IPS DF 6.9 (cell line): Measurements from ENCODE around the gene CAMKMT.

Experiments
- DNase-seq: peaks from one replicate; pipeline ENCODE4 v3.0.0-alpha.2; 2013; ENCODE audit warnings: low read depth, low spot score
- H3K27ac ChIP-seq: one replicate; pipeline ENCODE4 v1.5.1; 2013; ENCODE audit warnings: low read length, control low read depth
- H3K27me3 ChIP-seq: 2 replicates; pipeline ENCODE4 v1.6.1; 2013; ENCODE audit warnings: mild to moderate bottlenecking, low read length; ENCODE audit not compliant: control insufficient read depth, insufficient read depth
- H3K36me3 ChIP-seq: 2 replicates; pipeline ENCODE4 v1.6.1; 2013; ENCODE audit warnings: low read length; ENCODE audit not compliant: control insufficient read depth, insufficient read depth
- H3K4me1 ChIP-seq: 2 replicates; pipeline ENCODE4 v1.6.1; 2013; ENCODE audit warnings: low read length; ENCODE audit not compliant: control insufficient read depth, insufficient read depth
- H3K4me3 ChIP-seq: 2 replicates; pipeline ENCODE4 v1.5.1; 2013; ENCODE audit warnings: mild to moderate bottlenecking, low read length
- H3K9me3 ChIP-seq: 2 replicates; pipeline ENCODE4 v1.6.1; 2013; ENCODE audit warnings: low read length, inconsistent platforms; ENCODE audit not compliant: control insufficient read depth, insufficient read depth
- WGBS: extraction: QIAGEN DNeasy Blood & Tissue Kit; methylation state at CpG from one replicate; pipeline ENCODE4 v1.1.7; 2013; ENCODE audit warnings: mixed read lengths, missing lambda C conversion rate; ENCODE audit not compliant: insufficient read length, insufficient coverage; 5-methylcytosine and 5-hydroxymethylcytosine counted together

CAMKMT gene

GRCh38 chr2:44802777-44803424 is 441.2 kb downstream of the CAMKMT start:
- no CpG with 5 or more reads among the region's 27 CpGs for WGBS
- peak; percentile 92 for DNase-seq
- Histone ChIP-seq H3K27ac (no peak overlapping the region), H3K36me3 (no peaks in the 10 kb centered on the region), H3K9me3 (no peaks in the 10 kb centered on the region), H3K27me3 (peaks cover 1% of the 10 kb centered on the region; the same call in 1 of the 2 replicates), H3K4me3 (peak overlapping the region; percentile 34; the same call in 1 of the 2 replicates), H3K4me1 (peaks cover 10% of the 10 kb centered on the region; the same call in 1 of the 2 replicates)

- Histone ChIP-seq H3K27me3 (peaks cover 1% of the 10 kb centered on the region; the same call in 1 of the 2 replicates), H3K36me3 (no peaks in the 10 kb centered on the region), H3K9me3 (no peaks in the 10 kb centered on the region), H3K4me3 (no peak overlapping the region), H3K4me1 (peaks cover 10% of the 10 kb centered on the region; the same call in 1 of the 2 replicates), H3K27ac (no peak overlapping the region)
- no peak for DNase-seq
- no CpG with 5 or more reads among the region's 12 CpGs for WGBS
These were observed 442.9 kb downstream of the CAMKMT start for GRCh38 chr2:44804406-44805265.

GRCh38 chr2:44805401-44806235 is 443.9 kb downstream of the CAMKMT start:
- no CpG with 5 or more reads among the region's 16 CpGs for WGBS
- Histone ChIP-seq H3K27me3 (peaks cover 1% of the 10 kb centered on the region; the same call in 1 of the 2 replicates), H3K36me3 (no peaks in the 10 kb centered on the region), H3K4me3 (no peak overlapping the region), H3K27ac (no peak overlapping the region), H3K9me3 (no peaks in the 10 kb centered on the region), H3K4me1 (peaks cover 5% of the 10 kb centered on the region; the same call in 1 of the 2 replicates)
- DNase-seq, result no peak

GRCh38 chr2:44807201-44808025 is 445.7 kb downstream of the CAMKMT start:
- Histone ChIP-seq H3K36me3 (no peaks in the 10 kb centered on the region), H3K27me3 (peaks cover 1% of the 10 kb centered on the region; the same call in 1 of the 2 replicates), H3K4me1 (peaks cover 5% of the 10 kb centered on the region; the same call in 1 of the 2 replicates), H3K27ac (no peak overlapping the region), H3K4me3 (no peak overlapping the region), H3K9me3 (no peaks in the 10 kb centered on the region)
- DNase-seq, result no peak
- WGBS, result 100% methylated on average over 2 of the region's 14 CpGs

GRCh38 chr2:44810892-44811530 is 449.3 kb downstream of the CAMKMT start:
- H3K36me3 ChIP-seq, result no peaks in the 10 kb centered on the region
- H3K9me3 ChIP-seq, result no peaks in the 10 kb centered on the region
- no peak overlapping the region for H3K27ac ChIP-seq
- no peaks in the 10 kb centered on the region for H3K27me3 ChIP-seq
- no peaks in the 10 kb centered on the region; the same call in 1 of the 2 replicates for H3K4me1 ChIP-seq
- WGBS, result no CpG with 5 or more reads among the region's 22 CpGs
- no peak overlapping the region for H3K4me3 ChIP-seq
- DNase-seq, result no peak

GRCh38 chr2:44813165-44813564 is 451.4 kb downstream of the CAMKMT start:
- no peaks in the 10 kb centered on the region for H3K9me3 ChIP-seq
- no peak overlapping the region for H3K4me3 ChIP-seq
- no CpG with 5 or more reads among the region's 2 CpGs for WGBS
- no peaks in the 10 kb centered on the region for H3K36me3 ChIP-seq
- no peaks in the 10 kb centered on the region for H3K27me3 ChIP-seq
- H3K27ac ChIP-seq, result no peak overlapping the region
- DNase-seq, result no peak
- H3K4me1 ChIP-seq, result no peaks in the 10 kb centered on the region

- Histone ChIP-seq H3K27me3 (no peaks in the 10 kb centered on the region), H3K9me3 (no peaks in the 10 kb centered on the region), H3K27ac (no peak overlapping the region), H3K36me3 (no peaks in the 10 kb centered on the region), H3K4me3 (no peak overlapping the region), H3K4me1 (no peaks in the 10 kb centered on the region)
- no CpG with 5 or more reads among the region's 2 CpGs for WGBS
- no peak for DNase-seq
These were observed 451.9 kb downstream of the CAMKMT start for GRCh38 chr2:44813658-44814057.

DNA sequence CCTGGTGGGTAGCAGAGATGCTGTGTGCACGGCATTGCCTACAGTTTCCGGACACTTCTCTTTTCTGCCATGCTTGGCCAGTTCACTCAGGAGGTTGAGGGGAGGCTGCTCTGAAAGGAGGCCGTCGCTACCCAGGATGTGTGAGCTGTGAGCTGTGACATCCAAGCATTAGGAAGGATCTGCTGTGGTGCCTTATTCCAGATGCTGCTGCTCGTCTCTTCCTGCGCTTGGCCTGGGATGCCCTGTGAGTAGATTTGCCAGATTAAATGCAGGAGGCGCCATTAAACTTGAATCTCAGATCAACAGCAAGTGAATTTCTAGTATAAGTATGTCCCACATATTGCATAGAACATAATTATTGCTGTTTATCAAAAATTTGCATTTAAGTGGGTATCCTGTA is 455.5 kb downstream of the CAMKMT start:
- Histone ChIP-seq H3K27ac (no peak overlapping the region), H3K36me3 (no peaks in the 10 kb centered on the region), H3K4me1 (peaks cover 3% of the 10 kb centered on the region), H3K9me3 (no peaks in the 10 kb centered on the region; the same call in 1 of the 2 replicates), H3K4me3 (no peak overlapping the region), H3K27me3 (peaks cover 1% of the 10 kb centered on the region; the same call in 1 of the 2 replicates)
- no peak for DNase-seq
- no CpG with 5 or more reads among the region's 7 CpGs for WGBS

DNA sequence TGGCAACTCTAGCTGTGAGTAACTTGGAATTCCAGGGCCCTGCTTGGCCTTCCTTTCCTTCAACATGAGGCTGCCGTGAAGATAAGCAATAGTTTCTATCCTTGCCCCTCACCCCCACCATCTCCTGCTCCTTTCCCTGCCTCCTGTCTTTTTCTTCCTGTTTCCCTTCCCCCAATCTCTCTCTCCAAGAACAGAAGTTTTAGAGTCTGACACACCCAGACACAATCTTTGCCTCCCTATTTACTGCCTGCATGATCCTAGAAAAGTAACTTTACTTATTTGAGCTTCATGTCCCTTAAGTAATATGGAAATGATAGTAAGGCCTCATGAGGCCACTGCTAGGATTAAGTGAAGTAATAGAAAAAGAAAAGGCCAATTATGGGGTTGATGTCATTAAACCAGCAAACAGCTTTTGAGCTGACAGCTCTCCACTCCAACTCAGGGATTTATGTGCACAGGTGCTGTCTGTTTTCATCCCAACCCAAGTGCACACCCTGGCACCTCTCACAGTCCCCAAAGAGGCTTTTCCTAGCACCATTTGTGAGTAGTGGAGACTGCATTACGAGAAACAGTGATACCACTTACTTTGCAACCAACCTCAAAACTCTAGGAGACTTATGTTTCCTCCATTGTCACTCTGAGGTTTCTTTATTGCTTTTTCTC is 456.1 kb downstream of the CAMKMT start:
- Histone ChIP-seq H3K27me3 (peaks cover 1% of the 10 kb centered on the region; the same call in 1 of the 2 replicates), H3K4me1 (peaks cover 3% of the 10 kb centered on the region), H3K27ac (no peak overlapping the region), H3K9me3 (no peaks in the 10 kb centered on the region; the same call in 1 of the 2 replicates), H3K36me3 (no peaks in the 10 kb centered on the region), H3K4me3 (no peak overlapping the region)
- no CpG with 5 or more reads among the region's 2 CpGs for WGBS
- DNase-seq, result no peak
